ENCODE data around the gene TFAP2B. TPM values are rescaled to one million over a fixed set of nuclear protein-coding genes. Genes with fewer than 3 reads are reported as not detected.

TFAP2B gene
- total RNA-seq, 1 donor from 2014 or later: not detected

DNA sequence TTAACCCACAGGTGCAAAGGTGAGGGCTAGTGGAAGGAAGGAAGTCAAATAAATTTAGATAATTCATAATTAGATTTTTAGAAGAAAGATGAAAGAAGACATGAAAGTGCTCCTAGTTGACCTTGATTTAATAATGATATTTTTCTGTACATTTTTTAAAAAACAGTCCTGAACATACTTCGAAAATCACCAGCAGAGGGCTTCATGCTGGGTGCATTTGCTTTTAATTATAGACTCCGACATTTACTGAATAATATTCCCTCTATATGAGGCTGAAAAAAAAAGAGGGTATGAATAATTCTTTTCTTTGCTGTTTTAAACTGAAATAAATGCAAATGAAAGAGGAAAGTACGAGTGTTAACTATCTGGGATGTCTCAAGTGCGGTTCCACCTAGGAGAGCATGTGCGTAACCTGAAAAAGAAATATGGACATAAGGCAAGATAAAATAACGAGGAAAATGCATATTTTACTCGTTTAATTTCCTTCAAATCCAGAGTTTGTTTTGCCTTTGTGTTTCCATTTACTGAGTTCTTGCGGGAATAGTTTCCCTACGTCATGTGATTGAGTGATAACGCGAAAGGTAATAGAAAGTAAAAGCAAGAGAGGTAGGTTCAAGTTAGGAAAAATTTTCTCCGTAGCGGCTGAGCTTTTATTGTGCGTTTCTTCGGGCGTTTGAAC is 3.1 kb upstream of the TFAP2B start:
- no peaks in the 10 kb centered on the region for H3K36me3 ChIP-seq (ENCODE audit: insufficient read depth, low read length)
- H3K27ac Mint-ChIP-seq (ENCODE audit: unreplicated experiment): no peak overlapping the region
- no peaks in the 10 kb centered on the region for H3K79me2 ChIP-seq (ENCODE audit: insufficient read depth, low read length)
- H3K4me2 ChIP-seq (ENCODE audit: low read length): peak overlapping the region; percentile 89
- H3K27ac ChIP-seq (ENCODE audit: low read depth, low read length): no peak overlapping the region
- H3K4me3 ChIP-seq (ENCODE audit: insufficient read depth, low read depth, low read length): peak overlapping the region; percentile 61
- peaks cover 59% of the 10 kb centered on the region for H3K27me3 Mint-ChIP-seq (ENCODE audit: low read depth, unreplicated experiment)
- peaks cover 3% of the 10 kb centered on the region for H3K4me1 ChIP-seq (ENCODE audit: insufficient read depth, low read length)
- H3K36me3 Mint-ChIP-seq (ENCODE audit: low read depth, unreplicated experiment): no peaks in the 10 kb centered on the region
- no peaks in the 10 kb centered on the region for H4K20me1 ChIP-seq (ENCODE audit: insufficient read depth, low read length)
- H3K9me3 ChIP-seq (ENCODE audit: insufficient read depth, low read depth, low read length): peaks cover 4% of the 10 kb centered on the region
- FAIRE-seq (no peak), DNase-seq (ENCODE audit: low read depth) (no peak)
- H3K27me3 ChIP-seq (ENCODE audit: insufficient read depth, low read length): peaks cover 36% of the 10 kb centered on the region
- peaks cover 2% of the 10 kb centered on the region for H3K4me1 Mint-ChIP-seq (ENCODE audit: low read depth, unreplicated experiment)
- peaks cover 2% of the 10 kb centered on the region for H3K9me3 Mint-ChIP-seq (ENCODE audit: unreplicated experiment)
- peak overlapping the region; percentile 90 for H3K4me3 Mint-ChIP-seq (ENCODE audit: unreplicated experiment)
- H3K9ac ChIP-seq (ENCODE audit: low read length): peak overlapping the region; percentile 45
- H2AFZ ChIP-seq (ENCODE audit: low read depth, low read length): peak overlapping the region; percentile 72
- no peak for TF ChIP-seq EZH2 (IDR thresholded peaks at IDR 0.05; ENCODE audit: insufficient read depth, low read length)
- TF ChIP-seq, protein P1, sequence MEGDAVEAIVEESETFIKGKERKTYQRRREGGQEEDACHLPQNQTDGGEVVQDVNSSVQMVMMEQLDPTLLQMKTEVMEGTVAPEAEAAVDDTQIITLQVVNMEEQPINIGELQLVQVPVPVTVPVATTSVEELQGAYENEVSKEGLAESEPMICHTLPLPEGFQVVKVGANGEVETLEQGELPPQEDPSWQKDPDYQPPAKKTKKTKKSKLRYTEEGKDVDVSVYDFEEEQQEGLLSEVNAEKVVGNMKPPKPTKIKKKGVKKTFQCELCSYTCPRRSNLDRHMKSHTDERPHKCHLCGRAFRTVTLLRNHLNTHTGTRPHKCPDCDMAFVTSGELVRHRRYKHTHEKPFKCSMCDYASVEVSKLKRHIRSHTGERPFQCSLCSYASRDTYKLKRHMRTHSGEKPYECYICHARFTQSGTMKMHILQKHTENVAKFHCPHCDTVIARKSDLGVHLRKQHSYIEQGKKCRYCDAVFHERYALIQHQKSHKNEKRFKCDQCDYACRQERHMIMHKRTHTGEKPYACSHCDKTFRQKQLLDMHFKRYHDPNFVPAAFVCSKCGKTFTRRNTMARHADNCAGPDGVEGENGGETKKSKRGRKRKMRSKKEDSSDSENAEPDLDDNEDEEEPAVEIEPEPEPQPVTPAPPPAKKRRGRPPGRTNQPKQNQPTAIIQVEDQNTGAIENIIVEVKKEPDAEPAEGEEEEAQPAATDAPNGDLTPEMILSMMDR (IDR thresholded peaks at IDR 0.05; ENCODE audit: insufficient read depth, low read depth, low read length): peak; percentile 34

DNA sequence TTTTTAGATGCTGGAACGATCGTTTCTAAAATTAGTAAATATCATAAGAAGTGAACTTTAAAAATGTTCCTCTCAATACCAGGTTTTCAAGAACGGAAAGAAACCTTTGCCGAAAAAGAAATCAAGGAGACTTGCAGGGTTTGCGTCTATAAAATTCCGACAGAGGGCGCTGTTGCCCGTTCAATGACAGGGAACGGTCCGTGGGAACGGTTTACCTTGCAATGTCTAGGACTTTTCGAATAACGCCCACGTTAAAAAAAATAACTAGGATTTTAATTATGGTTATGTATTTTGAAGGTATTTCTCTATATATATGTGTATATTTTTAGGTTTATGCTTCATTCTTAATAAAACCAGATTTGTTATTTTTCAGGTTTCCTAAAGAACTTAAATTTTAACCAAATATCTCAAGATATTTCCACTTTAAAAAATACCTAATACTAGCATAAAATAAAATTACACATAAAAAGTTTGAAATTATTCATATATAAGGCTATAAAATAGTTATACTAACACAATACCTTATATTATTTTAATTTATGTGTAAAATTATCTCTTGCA is 2.5 kb upstream of the TFAP2B start:
- Mint-ChIP-seq H3K4me1 (ENCODE audit: low read depth, unreplicated experiment) (peaks cover 2% of the 10 kb centered on the region), H3K27me3 (ENCODE audit: low read depth, unreplicated experiment) (peaks cover 62% of the 10 kb centered on the region), H3K4me3 (ENCODE audit: unreplicated experiment) (peak overlapping the region; percentile 90), H3K36me3 (ENCODE audit: low read depth, unreplicated experiment) (no peaks in the 10 kb centered on the region), H3K9me3 (ENCODE audit: unreplicated experiment) (no peaks in the 10 kb centered on the region), H3K27ac (ENCODE audit: unreplicated experiment) (no peak overlapping the region)
- peak overlapping the region; percentile 45 for H3K9ac ChIP-seq (ENCODE audit: low read length)
- peaks cover 3% of the 10 kb centered on the region for H3K4me1 ChIP-seq (ENCODE audit: insufficient read depth, low read length)
- FAIRE-seq (peak; percentile 72), DNase-seq (ENCODE audit: low read depth) (peak; percentile 23)
- peak overlapping the region; percentile 61 for H3K4me3 ChIP-seq (ENCODE audit: insufficient read depth, low read depth, low read length)
- peak overlapping the region; percentile 89 for H3K4me2 ChIP-seq (ENCODE audit: low read length)
- peaks cover 4% of the 10 kb centered on the region for H3K9me3 ChIP-seq (ENCODE audit: insufficient read depth, low read depth, low read length)
- peaks cover 42% of the 10 kb centered on the region for H3K27me3 ChIP-seq (ENCODE audit: insufficient read depth, low read length)
- H3K36me3 ChIP-seq (ENCODE audit: insufficient read depth, low read length): no peaks in the 10 kb centered on the region
- H3K79me2 ChIP-seq (ENCODE audit: insufficient read depth, low read length): no peaks in the 10 kb centered on the region
- TF ChIP-seq, protein P1 (IDR thresholded peaks at IDR 0.05; ENCODE audit: insufficient read depth, low read depth, low read length): peak; percentile 88
- TF ChIP-seq EZH2 (IDR thresholded peaks at IDR 0.05; ENCODE audit: insufficient read depth, low read length): no peak
- no peaks in the 10 kb centered on the region for H4K20me1 ChIP-seq (ENCODE audit: insufficient read depth, low read length)
- H2AFZ ChIP-seq (ENCODE audit: low read depth, low read length): peak overlapping the region; percentile 72
- H3K27ac ChIP-seq (ENCODE audit: low read depth, low read length): no peak overlapping the region

Data from astrocyte (in vitro differentiated cells and primary cell).